Gastrocnemius medialis (tissue), 4 donors: Measurements from ENCODE around the gene SV2B. TPM values are rescaled to one million over a fixed set of nuclear protein-coding genes. Genes with fewer than 3 reads are reported as not detected.

ENCODE experiments used
- ATAC-seq, 2 donors: fragments of 150-250 bp; one replicate each; pipeline ENCODE4 v1.9.1; 2016
- DNase-seq, 2 donors: peaks; one replicate each; pipeline ENCODE4 v3.0.0-alpha.2; 2019
- H3K27ac ChIP-seq, 4 donors: fragments of 200-600 bp; sonication (generic); 1 replicate in 1 of 4; 2 replicates in 3 of 4; pipeline ENCODE4 v1.5.1; 2016 to 2018; ENCODE audit warnings: mild to moderate bottlenecking in 2 of 4, moderate library complexity in 1 of 4
- H3K27me3 ChIP-seq, 3 donors: fragments of 200-600 bp; sonication (generic) in 2 of 3; 1 replicate in 1 of 3; 2 replicates in 2 of 3; pipeline versions ENCODE4 v1.5.1 to v1.6.0; 2016 to 2019; ENCODE audit warnings: mild to moderate bottlenecking in 1 of 3, moderate library complexity in 1 of 3
- H3K36me3 ChIP-seq, 2 donors: fragments of 200-600 bp; sonication (generic) in 1 of 2; one replicate each; pipeline ENCODE4 v1.5.1; 2017 to 2018
- H3K4me1 ChIP-seq, 2 donors: fragments of 200-600 bp; sonication (generic) in 1 of 2; one replicate each; pipeline ENCODE4 v1.5.1; 2016 to 2017; ENCODE audit warnings: mild to moderate bottlenecking in 2 of 2
- H3K4me3 ChIP-seq, 4 donors: fragments of 200-600 bp; sonication (generic) in 3 of 4; 1 replicate in 1 of 4; 2 replicates in 3 of 4; pipeline ENCODE4 v1.5.1; 2016 to 2019; ENCODE audit warnings: mild to moderate bottlenecking in 2 of 4
- H3K9me3 ChIP-seq, 3 donors: fragments of 200-600 bp; sonication (generic) in 2 of 3; 1 replicate in 1 of 3; 2 replicates in 2 of 3; pipeline ENCODE4 v1.5.1; 2016 to 2019
- CTCF ChIP-seq, 5 experiments: fragments of 450-650 bp in 3 of 5; fragments of 200-600 bp in 2 of 5; sonication (generic) in 2 of 5; IDR thresholded peaks in 4 of 5; conservative IDR thresholded peaks in 1 of 5; 1 replicate in 4 of 5; 2 replicates in 1 of 5; pipeline ENCODE4 v1.5.1; 2016 to 2019; ENCODE audit warnings: antibody characterized with exemption in 5 of 5, mild to moderate bottlenecking in 3 of 5, moderate library complexity in 3 of 5
- POLR2A ChIP-seq, 2 donors: fragments of 450-650 bp; IDR thresholded peaks; one replicate each; pipeline ENCODE4 v1.6.1; 2017; ENCODE audit warnings: antibody characterized with exemption in 2 of 2, mild to moderate bottlenecking in 2 of 2, moderate library complexity in 2 of 2
- in situ Hi-C, 4 donors: fragments of 200-750 bp; cut with MboI; loops; one replicate each; pipeline versions ENCODE4 v1.15.0 to v1.8.0; 2017; ENCODE audit warnings: low sequenced_read_pairs in 4 of 4
- intact Hi-C: fragments of 100-400 bp; cut with DNase I; formaldehyde crosslinking; loops from one replicate; pipeline ENCODE4 v1.15.1; 2023; ENCODE audit warnings: low total_unique reads
- total RNA-seq, 4 donors: library from RNA; depleted of rRNA; stranded (reverse); fragments of >200 nt; gene quantifications; one replicate each; pipeline versions ENCODE4 v1.1.0 to v1.2.3, GENCODE V29; 2016

SV2B gene
- total RNA-seq, 4 donors from 2014 or later, result 0.36 to 0.89 (median 0.67) TPM

GRCh38 chr15:91156175-91156726 is 56.2 kb downstream of the SV2B start:
- no peak for DNase-seq
- no peaks in the 10 kb centered on the region for H3K4me1 ChIP-seq
- no peak for TF ChIP-seq POLR2A (IDR thresholded peaks at IDR 0.05)
- TF ChIP-seq CTCF (IDR thresholded peaks at IDR 0.05 in 4 of 5, conservative IDR thresholded peaks at IDR 0.05 in 1 of 5), result no peak
- no peak overlapping the region for H3K27ac ChIP-seq
- no peaks in the 10 kb centered on the region for H3K27me3 ChIP-seq
- intact Hi-C loops (no loop called here), in situ Hi-C loops (no loop called here)
- no peaks in the 10 kb centered on the region for H3K36me3 ChIP-seq
- H3K4me3 ChIP-seq, result no peak overlapping the region
- H3K9me3 ChIP-seq, result no peaks in the 10 kb centered on the region
- no peak for ATAC-seq

GRCh38 chr15:91158415-91159394 is 58.6 kb downstream of the SV2B start:
- in situ Hi-C loops (no loop called here), intact Hi-C loops (no loop called here)
- Histone ChIP-seq H3K27me3 (no peaks in the 10 kb centered on the region), H3K4me3 (no peak overlapping the region), H3K27ac (no peak overlapping the region), H3K4me1 (no peaks in the 10 kb centered on the region), H3K36me3 (no peaks in the 10 kb centered on the region), H3K9me3 (no peaks in the 10 kb centered on the region)
- DNase-seq (no peak), ATAC-seq (no peak)
- no peak for TF ChIP-seq POLR2A (IDR thresholded peaks at IDR 0.05)
- TF ChIP-seq CTCF (IDR thresholded peaks at IDR 0.05 in 4 of 5, conservative IDR thresholded peaks at IDR 0.05 in 1 of 5), result no peak

DNA sequence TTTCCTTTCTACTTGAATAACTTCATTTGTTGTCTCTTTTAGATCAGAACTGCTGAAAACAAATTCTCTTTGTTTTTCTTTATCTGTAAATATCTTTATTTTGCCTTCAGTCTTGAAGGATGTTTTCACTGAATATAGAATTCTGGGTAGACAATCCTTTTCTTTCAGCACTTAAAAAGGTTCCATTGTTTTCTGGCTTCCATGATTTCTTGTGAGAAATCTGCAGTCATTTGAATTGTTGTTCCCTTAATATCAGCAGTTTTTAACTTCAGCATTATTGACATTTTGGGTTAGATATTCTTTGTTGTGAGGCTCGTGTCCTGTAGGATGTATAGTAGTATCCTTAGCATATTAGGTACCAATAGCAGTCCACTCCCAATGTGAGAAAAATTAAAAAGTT is 65.8 kb downstream of the SV2B start:
- Histone ChIP-seq H3K36me3 (no peaks in the 10 kb centered on the region), H3K27me3 (no peaks in the 10 kb centered on the region), H3K4me3 (no peak overlapping the region), H3K4me1 (no peaks in the 10 kb centered on the region), H3K9me3 (no peaks in the 10 kb centered on the region), H3K27ac (no peak overlapping the region)
- DNase-seq (no peak), ATAC-seq (no peak)
- no peak for TF ChIP-seq CTCF (IDR thresholded peaks at IDR 0.05 in 4 of 5, conservative IDR thresholded peaks at IDR 0.05 in 1 of 5)
- TF ChIP-seq POLR2A (IDR thresholded peaks at IDR 0.05), result no peak
- intact Hi-C loops (no loop called here), in situ Hi-C loops (no loop called here)

DNA sequence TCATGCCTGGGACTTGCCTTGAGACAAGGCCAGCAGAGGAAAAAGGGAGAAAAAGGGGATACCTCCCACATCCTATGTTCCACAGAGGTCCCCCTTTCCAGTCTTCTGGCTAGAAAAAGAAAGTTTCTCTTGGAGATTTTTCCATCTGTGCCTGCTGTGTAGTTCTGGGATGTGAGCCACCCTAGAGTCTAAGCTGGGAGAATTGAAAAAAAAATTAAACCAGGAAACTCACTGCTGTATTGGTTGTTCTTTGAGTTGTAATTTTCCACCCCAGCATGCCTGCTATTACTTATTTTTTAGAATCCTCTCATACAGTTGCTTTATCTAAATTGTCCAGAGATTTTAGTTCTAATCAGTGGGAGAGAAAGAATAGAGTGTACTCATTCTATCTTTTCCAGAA is 68.4 kb downstream of the SV2B start:
- no peaks in the 10 kb centered on the region for H3K4me1 ChIP-seq
- DNase-seq (no peak), ATAC-seq (no peak)
- intact Hi-C loops (no loop called here), in situ Hi-C loops (no loop called here)
- H3K9me3 ChIP-seq, result no peaks in the 10 kb centered on the region
- H3K27me3 ChIP-seq, result no peaks in the 10 kb centered on the region
- no peak overlapping the region for H3K27ac ChIP-seq
- H3K4me3 ChIP-seq, result no peak overlapping the region
- TF ChIP-seq CTCF (IDR thresholded peaks at IDR 0.05 in 4 of 5, conservative IDR thresholded peaks at IDR 0.05 in 1 of 5) (no peak), POLR2A (IDR thresholded peaks at IDR 0.05) (no peak)
- H3K36me3 ChIP-seq, result no peaks in the 10 kb centered on the region
